ENCODE data around the gene KCTD14.
A peak's percentile ranks its signal among the peaks of the same experiment; 100 is the strongest.
"Not testable (repeated sequence)": the region's sequence is repeated elsewhere in the genome, so short reads cannot be mapped to it uniquely, and the experiment has no call there.

KCTD14 gene

DNA sequence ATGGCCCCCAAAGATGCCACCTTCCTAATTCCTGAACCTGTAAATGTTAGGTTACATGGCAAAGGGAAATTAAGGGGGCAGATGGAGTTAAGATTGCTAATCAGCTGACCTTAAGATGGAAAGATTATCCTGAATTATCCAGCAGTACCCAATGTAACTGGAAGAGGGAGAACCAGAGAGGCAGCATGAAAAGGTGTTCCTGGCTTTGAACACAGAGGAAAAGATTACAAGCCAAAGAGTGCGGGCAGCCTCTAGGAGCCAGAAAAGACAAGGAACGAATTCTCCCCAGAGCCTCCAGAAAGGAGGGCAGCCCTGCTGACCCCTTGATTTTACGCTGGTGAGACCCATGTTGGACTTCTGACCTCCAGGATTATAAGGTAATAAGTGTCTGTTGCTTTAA lies 25.5 kb upstream of the KCTD14 start:
- TF ChIP-seq, protein P1, sequence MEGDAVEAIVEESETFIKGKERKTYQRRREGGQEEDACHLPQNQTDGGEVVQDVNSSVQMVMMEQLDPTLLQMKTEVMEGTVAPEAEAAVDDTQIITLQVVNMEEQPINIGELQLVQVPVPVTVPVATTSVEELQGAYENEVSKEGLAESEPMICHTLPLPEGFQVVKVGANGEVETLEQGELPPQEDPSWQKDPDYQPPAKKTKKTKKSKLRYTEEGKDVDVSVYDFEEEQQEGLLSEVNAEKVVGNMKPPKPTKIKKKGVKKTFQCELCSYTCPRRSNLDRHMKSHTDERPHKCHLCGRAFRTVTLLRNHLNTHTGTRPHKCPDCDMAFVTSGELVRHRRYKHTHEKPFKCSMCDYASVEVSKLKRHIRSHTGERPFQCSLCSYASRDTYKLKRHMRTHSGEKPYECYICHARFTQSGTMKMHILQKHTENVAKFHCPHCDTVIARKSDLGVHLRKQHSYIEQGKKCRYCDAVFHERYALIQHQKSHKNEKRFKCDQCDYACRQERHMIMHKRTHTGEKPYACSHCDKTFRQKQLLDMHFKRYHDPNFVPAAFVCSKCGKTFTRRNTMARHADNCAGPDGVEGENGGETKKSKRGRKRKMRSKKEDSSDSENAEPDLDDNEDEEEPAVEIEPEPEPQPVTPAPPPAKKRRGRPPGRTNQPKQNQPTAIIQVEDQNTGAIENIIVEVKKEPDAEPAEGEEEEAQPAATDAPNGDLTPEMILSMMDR (IDR thresholded peaks at IDR 0.05; ENCODE audit: low read length, missing control alignments), result no peak
- DNase-seq (ENCODE audit: low read depth), result no peak
- no peak overlapping the region for H3K4me3 ChIP-seq (replicated peaks; ENCODE audit: low read depth, low read length)

DNA sequence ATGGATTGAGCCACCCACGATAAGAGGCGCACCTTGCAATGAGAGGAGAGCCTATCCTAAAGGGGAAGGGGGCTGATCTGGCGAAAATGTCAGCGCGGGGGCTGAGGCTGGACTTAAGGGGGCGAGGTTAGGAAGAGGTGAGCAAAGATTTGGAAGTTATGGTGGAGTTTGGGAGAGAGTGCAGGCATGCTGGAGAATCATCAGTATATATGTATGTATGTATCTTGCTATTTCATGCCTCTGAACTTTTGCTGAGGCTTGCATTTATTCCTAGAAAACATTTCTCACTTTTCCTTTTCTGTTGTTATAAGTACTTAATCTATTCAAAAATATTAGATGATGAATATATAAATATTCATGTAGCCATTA lies 23.4 kb upstream of the KCTD14 start:
- TF ChIP-seq, protein P1 (IDR thresholded peaks at IDR 0.05; ENCODE audit: low read length, missing control alignments), result no peak
- DNase-seq (ENCODE audit: low read depth), result no peak
- no peak overlapping the region for H3K4me3 ChIP-seq (replicated peaks; ENCODE audit: low read depth, low read length)

DNA sequence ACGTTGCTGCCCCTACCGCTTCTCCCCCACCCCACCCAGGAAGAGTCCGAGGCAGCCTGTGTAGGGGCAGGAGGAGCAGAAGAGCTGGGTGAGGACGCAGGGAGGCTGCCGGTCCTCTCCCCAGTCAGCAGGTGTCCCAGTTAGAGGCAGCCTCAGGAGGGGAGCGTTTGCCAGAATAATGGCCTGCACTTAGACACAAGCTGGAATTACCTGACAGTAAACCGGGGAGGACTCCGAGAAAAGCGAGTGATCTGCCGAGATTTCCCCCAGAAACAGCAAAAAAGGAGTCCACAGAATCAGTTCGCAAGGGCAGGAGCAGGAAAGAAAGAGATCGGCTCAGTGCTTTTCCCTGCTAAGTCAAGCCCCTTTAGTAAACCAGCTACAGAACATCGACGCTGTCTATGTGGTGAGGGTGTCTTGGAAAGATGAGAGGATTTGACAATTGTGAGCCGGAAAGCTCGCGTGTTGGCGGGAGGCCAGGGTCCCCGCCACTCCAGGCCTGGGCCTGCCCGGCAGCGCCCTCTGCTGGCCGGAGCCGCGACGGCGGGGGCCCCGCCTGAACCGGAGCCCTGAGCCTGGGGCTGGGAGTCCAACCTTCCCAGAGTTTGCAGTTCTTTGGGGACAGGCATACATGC lies 22.9 kb upstream of the KCTD14 start:
- peak overlapping the region; percentile 46 for H3K4me3 ChIP-seq (replicated peaks; ENCODE audit: low read depth, low read length)
- TF ChIP-seq, protein P1 (IDR thresholded peaks at IDR 0.05; ENCODE audit: low read length, missing control alignments), result peak; percentile 53
- DNase-seq (ENCODE audit: low read depth), result peak; percentile 67

DNA sequence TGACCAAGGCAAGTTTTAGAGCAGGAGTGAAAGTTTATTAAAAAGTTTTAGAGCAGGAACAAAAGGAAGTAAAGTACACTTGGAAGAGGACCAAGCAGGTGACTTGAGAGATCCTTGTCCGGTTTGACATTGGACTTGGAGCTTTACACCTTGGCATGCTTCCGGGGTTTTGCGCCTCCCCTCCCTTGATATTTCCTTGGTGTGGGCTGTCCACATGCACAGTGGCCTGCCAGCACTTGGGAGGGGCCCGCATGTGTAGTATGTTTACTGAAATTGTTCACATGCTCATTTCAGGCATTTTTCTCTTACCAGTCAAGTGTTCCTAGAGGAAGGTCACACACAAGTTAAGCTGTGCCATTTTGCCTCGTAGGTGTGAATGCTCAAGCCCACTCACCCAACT lies 21.6 kb upstream of the KCTD14 start:
- DNase-seq (ENCODE audit: low read depth), result no peak
- H3K4me3 ChIP-seq (replicated peaks; ENCODE audit: low read depth, low read length), result no peak overlapping the region

DNA sequence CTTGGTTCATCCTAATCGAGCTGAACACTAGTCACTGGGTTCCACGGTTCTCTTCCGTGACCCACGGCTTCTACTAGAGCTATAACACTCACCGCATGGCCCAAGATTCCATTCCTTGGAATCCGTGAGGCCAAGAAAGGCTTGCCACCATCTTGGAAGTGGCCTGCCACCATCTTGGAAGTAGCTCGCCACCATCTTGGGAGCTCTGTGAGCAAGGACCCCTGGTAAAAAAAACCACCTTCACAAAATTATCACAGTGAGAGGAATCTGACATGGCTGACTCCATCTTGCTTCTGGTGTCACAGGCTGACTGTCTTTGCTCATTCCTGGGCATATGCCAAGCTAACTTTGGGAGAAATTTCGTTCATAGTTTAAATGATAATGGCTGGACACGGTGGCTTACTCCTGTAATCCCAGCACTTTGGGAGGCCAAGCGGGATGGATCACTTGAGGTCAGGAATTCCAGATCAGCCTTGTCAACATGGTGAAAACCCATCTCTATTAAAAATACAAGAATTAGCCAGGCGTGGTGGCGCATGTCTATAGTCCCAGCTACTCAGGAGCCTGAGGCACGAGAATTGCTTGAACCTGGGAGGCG lies 18.9 kb upstream of the KCTD14 start:
- no peak for DNase-seq (ENCODE audit: low read depth)
- TF ChIP-seq, protein P1 (IDR thresholded peaks at IDR 0.05; ENCODE audit: low read length, missing control alignments), result no peak
- no peak overlapping the region for H3K4me3 ChIP-seq (replicated peaks; ENCODE audit: low read depth, low read length)

More for the DNA sequence above, 21.6 kb upstream of the KCTD14 start:
- TF ChIP-seq, protein P1 (IDR thresholded peaks at IDR 0.05; ENCODE audit: low read length, missing control alignments), result no peak

DNA sequence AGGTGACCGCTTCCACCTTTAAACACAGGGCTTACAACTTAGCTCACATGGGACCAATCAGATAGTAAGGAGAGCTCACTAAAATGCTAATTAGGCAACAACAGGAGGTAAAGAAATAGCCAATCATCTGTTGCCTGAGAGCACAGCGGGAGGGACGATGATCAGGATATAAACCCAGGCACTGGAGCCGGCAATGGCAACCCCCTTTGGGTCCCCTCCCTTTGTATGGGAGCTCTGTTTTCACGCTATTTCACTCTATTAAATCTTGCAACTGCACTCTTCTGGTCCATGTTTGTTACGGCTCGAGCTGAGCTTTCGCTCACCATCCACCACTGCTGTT lies 18.3 kb upstream of the KCTD14 start:
- not testable (repeated sequence) for DNase-seq (ENCODE audit: low read depth); H3K4me3 ChIP-seq (replicated peaks; ENCODE audit: low read depth, low read length)

DNA sequence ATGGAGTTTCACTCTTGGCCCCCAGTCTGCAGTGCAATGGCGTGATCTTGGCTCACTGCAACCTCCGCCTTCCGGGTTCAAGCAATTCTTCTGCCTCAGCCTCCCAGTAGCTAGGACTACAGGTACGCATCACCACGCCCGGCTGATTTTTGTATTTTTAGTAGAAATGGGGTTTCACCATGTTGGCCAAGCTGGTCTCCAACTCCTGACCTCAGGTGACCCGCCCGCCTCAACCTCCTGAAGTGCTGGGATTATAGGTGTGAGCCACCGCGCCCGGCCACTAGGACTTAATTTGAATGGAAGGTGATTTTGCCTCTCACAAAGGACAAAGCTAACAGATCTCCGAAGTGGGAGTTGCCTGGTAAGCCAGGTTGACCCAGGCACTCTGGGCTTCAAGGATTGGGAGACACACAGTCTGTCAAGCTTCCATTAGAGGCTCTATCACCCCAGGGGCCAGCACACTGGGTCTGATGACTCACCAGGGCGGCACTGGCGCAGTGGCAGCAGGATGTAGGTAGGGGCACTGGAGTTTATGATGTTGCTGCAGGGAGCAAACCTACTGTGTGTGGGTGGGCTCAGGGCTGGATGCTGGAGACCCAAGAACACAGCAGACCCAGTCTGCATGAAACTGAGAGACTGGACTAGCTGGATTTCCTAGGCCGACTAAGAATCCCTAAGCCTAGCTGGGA lies 17.8 kb upstream of the KCTD14 start:
- H3K4me3 ChIP-seq (replicated peaks; ENCODE audit: low read depth, low read length), result no peak overlapping the region
- TF ChIP-seq, protein P1 (IDR thresholded peaks at IDR 0.05; ENCODE audit: low read length, missing control alignments), result no peak
- no peak for DNase-seq (ENCODE audit: low read depth)
